ENCODE results near the gene FAT1.

FAT1 gene

DNA sequence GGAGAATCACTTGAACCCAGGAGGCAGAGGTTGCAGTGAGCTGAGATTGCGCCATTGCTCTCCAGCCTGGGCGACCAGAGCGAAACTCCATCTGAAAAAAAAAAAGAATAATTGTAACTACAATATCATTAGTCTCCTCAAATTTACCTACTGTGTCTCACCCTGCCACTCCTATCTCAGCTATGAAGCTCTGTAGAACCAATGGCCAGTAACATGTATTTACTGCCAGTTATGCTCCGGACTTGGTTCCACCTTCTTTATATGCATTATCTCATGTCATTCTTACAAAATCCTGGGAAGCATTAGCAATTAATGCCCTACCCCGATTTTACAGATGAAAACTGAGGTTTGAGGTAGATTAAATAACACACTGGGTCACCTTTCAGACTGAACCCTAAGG is 7.0 kb upstream of the FAT1 start:
- Histone ChIP-seq H3K23ac (ENCODE audit: low read length) (no peak overlapping the region), H3K4ac (ENCODE audit: low read depth, low read length) (no peak overlapping the region), H2AFZ (ENCODE audit: insufficient read depth, low read length, poor library complexity) (no peak overlapping the region), H3K14ac (ENCODE audit: low read length) (no peak overlapping the region), H3K27me3 (ENCODE audit: insufficient read depth, low read length) (no peaks in the 10 kb centered on the region), H2AK5ac (ENCODE audit: low read length) (no peak overlapping the region), H3K9me3 (ENCODE audit: insufficient read depth, low read depth, low read length) (no peaks in the 10 kb centered on the region), H3K18ac (ENCODE audit: low read length) (no peak overlapping the region), H4K8ac (ENCODE audit: low read depth, low read length) (no peak overlapping the region), H3K79me2 (ENCODE audit: control insufficient read depth, insufficient read depth, low read length, poor library complexity) (peaks cover 5% of the 10 kb centered on the region), H4K91ac (ENCODE audit: low read depth, low read length) (no peak overlapping the region), H2BK12ac (ENCODE audit: low read length) (no peak overlapping the region), H3K4me2 (ENCODE audit: low read length) (no peak overlapping the region), H3K4me3 (ENCODE audit: low read depth, low read length) (no peak overlapping the region), H2BK120ac (ENCODE audit: insufficient read depth, low read length, poor library complexity) (no peak overlapping the region), H3K27ac (ENCODE audit: low read depth, low read length) (no peak overlapping the region), H3K79me1 (ENCODE audit: low read length) (peaks cover 9% of the 10 kb centered on the region), H2BK5ac (ENCODE audit: low read depth, low read length, poor library complexity) (no peak overlapping the region), H3K36me3 (ENCODE audit: control insufficient read depth in 1 of 2, insufficient read depth in 2 of 2, low read length in 2 of 2) (no peaks in the 10 kb centered on the region), H3K9ac (ENCODE audit: low read length) (no peak overlapping the region), H4K12ac (ENCODE audit: low read depth, low read length) (no peak overlapping the region), H3K4me1 (ENCODE audit: control insufficient read depth in 1 of 2, insufficient read depth in 2 of 2, low read length in 2 of 2) (peaks cover 3 to 4% of the 10 kb centered on the region in 2 experiments)
- no peak for DNase-seq
- no CpG with 5 or more reads among the region's 5 CpGs for WGBS (ENCODE audit: extremely low coverage, insufficient coverage, insufficient read length)

- DNase-seq, result no peak
- no CpG with 5 or more reads among the region's 1 CpG for WGBS (ENCODE audit: extremely low coverage, insufficient coverage, insufficient read length)
- Histone ChIP-seq H3K23ac (ENCODE audit: low read length) (no peak overlapping the region), H2AK5ac (ENCODE audit: low read length) (no peak overlapping the region), H3K36me3 (ENCODE audit: control insufficient read depth in 1 of 2, insufficient read depth in 2 of 2, low read length in 2 of 2) (no peaks in the 10 kb centered on the region), H3K14ac (ENCODE audit: low read length) (no peak overlapping the region), H3K79me2 (ENCODE audit: control insufficient read depth, insufficient read depth, low read length, poor library complexity) (peaks cover 8% of the 10 kb centered on the region), H3K27me3 (ENCODE audit: insufficient read depth, low read length) (no peaks in the 10 kb centered on the region), H4K91ac (ENCODE audit: low read depth, low read length) (no peak overlapping the region), H3K27ac (ENCODE audit: low read depth, low read length) (no peak overlapping the region), H3K4me2 (ENCODE audit: low read length) (no peak overlapping the region), H4K8ac (ENCODE audit: low read depth, low read length) (no peak overlapping the region), H3K4me1 (ENCODE audit: control insufficient read depth in 1 of 2, insufficient read depth in 2 of 2, low read length in 2 of 2) (peaks cover 3 to 4% of the 10 kb centered on the region in 2 experiments), H2BK12ac (ENCODE audit: low read length) (no peak overlapping the region), H3K79me1 (ENCODE audit: low read length) (peaks cover 12% of the 10 kb centered on the region), H3K18ac (ENCODE audit: low read length) (no peak overlapping the region), H4K12ac (ENCODE audit: low read depth, low read length) (no peak overlapping the region), H2BK5ac (ENCODE audit: low read depth, low read length, poor library complexity) (no peak overlapping the region), H3K4me3 (ENCODE audit: low read depth, low read length) (no peak overlapping the region), H2BK120ac (ENCODE audit: insufficient read depth, low read length, poor library complexity) (no peak overlapping the region), H3K9me3 (ENCODE audit: insufficient read depth, low read depth, low read length) (no peaks in the 10 kb centered on the region), H2AFZ (ENCODE audit: insufficient read depth, low read length, poor library complexity) (no peak overlapping the region), H3K9ac (ENCODE audit: low read length) (no peak overlapping the region), H3K4ac (ENCODE audit: low read depth, low read length) (no peak overlapping the region)
Measured at GRCh38 chr4:186729856-186730255, 6.2 kb upstream of the FAT1 start.

DNA sequence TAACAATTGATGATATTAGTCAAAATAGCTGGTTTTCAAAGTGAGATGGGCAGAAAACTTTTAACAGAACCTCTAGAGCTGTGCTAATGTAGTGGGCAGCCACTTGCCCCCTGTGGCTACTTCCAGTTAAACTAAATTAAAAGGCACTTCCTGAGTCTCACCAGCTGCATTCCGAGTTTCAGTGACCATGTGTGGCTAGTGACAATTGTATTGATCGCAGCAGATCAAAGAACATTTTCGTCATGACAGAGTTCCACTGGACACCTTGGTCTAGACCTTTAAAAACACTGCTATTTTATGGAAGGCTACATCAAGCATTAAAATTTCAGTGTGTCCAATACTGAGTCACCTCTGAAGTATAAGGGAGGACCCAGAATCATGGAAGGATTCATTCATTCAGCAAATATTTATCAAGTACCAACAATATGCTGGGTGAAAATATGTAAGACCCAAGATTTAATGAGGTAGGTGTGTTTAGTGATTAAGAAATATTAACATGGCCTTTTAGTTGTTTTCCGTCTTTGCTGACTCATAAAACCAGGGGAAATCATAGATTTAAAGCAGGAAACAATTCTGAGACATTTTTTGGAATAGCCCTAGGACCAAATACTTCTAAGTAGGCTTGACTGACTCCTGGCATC is 5.1 kb upstream of the FAT1 start:
- H3K27me3 ChIP-seq (ENCODE audit: insufficient read depth, low read length), result no peaks in the 10 kb centered on the region
- H3K14ac ChIP-seq (ENCODE audit: low read length), result no peak overlapping the region
- no peaks in the 10 kb centered on the region for H3K9me3 ChIP-seq (ENCODE audit: insufficient read depth, low read depth, low read length)
- no peaks in the 10 kb centered on the region for H3K36me3 ChIP-seq (ENCODE audit: control insufficient read depth in 1 of 2, insufficient read depth in 2 of 2, low read length in 2 of 2)
- no CpG with 5 or more reads among the region's 4 CpGs for WGBS (ENCODE audit: extremely low coverage, insufficient coverage, insufficient read length)
- H3K4ac ChIP-seq (ENCODE audit: low read depth, low read length), result no peak overlapping the region
- H4K12ac ChIP-seq (ENCODE audit: low read depth, low read length), result no peak overlapping the region
- H2BK12ac ChIP-seq (ENCODE audit: low read length), result no peak overlapping the region
- no peak overlapping the region for H3K23ac ChIP-seq (ENCODE audit: low read length)
- peaks cover 3 to 4% of the 10 kb centered on the region in 2 experiments for H3K4me1 ChIP-seq (ENCODE audit: control insufficient read depth in 1 of 2, insufficient read depth in 2 of 2, low read length in 2 of 2)
- H2AK5ac ChIP-seq (ENCODE audit: low read length), result no peak overlapping the region
- peaks cover 17% of the 10 kb centered on the region for H3K79me2 ChIP-seq (ENCODE audit: control insufficient read depth, insufficient read depth, low read length, poor library complexity)
- H3K9ac ChIP-seq (ENCODE audit: low read length), result no peak overlapping the region
- no peak overlapping the region for H3K4me3 ChIP-seq (ENCODE audit: low read depth, low read length)
- no peak overlapping the region for H4K91ac ChIP-seq (ENCODE audit: low read depth, low read length)
- peaks cover 22% of the 10 kb centered on the region for H3K79me1 ChIP-seq (ENCODE audit: low read length)
- no peak overlapping the region for H3K18ac ChIP-seq (ENCODE audit: low read length)
- H4K8ac ChIP-seq (ENCODE audit: low read depth, low read length), result no peak overlapping the region
- no peak for DNase-seq
- H2BK120ac ChIP-seq (ENCODE audit: insufficient read depth, low read length, poor library complexity), result no peak overlapping the region
- H2BK5ac ChIP-seq (ENCODE audit: low read depth, low read length, poor library complexity), result no peak overlapping the region
- H3K4me2 ChIP-seq (ENCODE audit: low read length), result no peak overlapping the region
- H3K27ac ChIP-seq (ENCODE audit: low read depth, low read length), result no peak overlapping the region
- no peak overlapping the region for H2AFZ ChIP-seq (ENCODE audit: insufficient read depth, low read length, poor library complexity)

GRCh38 chr4:186727977-186728519 is 4.4 kb upstream of the FAT1 start:
- H3K79me1 ChIP-seq (ENCODE audit: low read length), result peaks cover 27% of the 10 kb centered on the region
- peaks cover 3 to 4% of the 10 kb centered on the region in 2 experiments for H3K4me1 ChIP-seq (ENCODE audit: control insufficient read depth in 1 of 2, insufficient read depth in 2 of 2, low read length in 2 of 2)
- H3K14ac ChIP-seq (ENCODE audit: low read length), result no peak overlapping the region
- H3K9me3 ChIP-seq (ENCODE audit: insufficient read depth, low read depth, low read length), result no peaks in the 10 kb centered on the region
- peaks cover 22% of the 10 kb centered on the region for H3K79me2 ChIP-seq (ENCODE audit: control insufficient read depth, insufficient read depth, low read length, poor library complexity)
- H3K27ac ChIP-seq (ENCODE audit: low read depth, low read length), result no peak overlapping the region
- H3K4me3 ChIP-seq (ENCODE audit: low read depth, low read length), result no peak overlapping the region
- H2AK5ac ChIP-seq (ENCODE audit: low read length), result no peak overlapping the region
- H3K9ac ChIP-seq (ENCODE audit: low read length), result no peak overlapping the region
- H3K27me3 ChIP-seq (ENCODE audit: insufficient read depth, low read length), result no peaks in the 10 kb centered on the region
- H4K12ac ChIP-seq (ENCODE audit: low read depth, low read length), result no peak overlapping the region
- no peak overlapping the region for H4K8ac ChIP-seq (ENCODE audit: low read depth, low read length)
- no CpG with 5 or more reads among the region's 6 CpGs for WGBS (ENCODE audit: extremely low coverage, insufficient coverage, insufficient read length)
- no peak overlapping the region for H2BK5ac ChIP-seq (ENCODE audit: low read depth, low read length, poor library complexity)
- no peak overlapping the region for H2BK120ac ChIP-seq (ENCODE audit: insufficient read depth, low read length, poor library complexity)
- H4K91ac ChIP-seq (ENCODE audit: low read depth, low read length), result no peak overlapping the region
- no peak overlapping the region for H3K4ac ChIP-seq (ENCODE audit: low read depth, low read length)
- H2BK12ac ChIP-seq (ENCODE audit: low read length), result no peak overlapping the region
- H3K23ac ChIP-seq (ENCODE audit: low read length), result no peak overlapping the region
- no peak for DNase-seq
- H3K36me3 ChIP-seq (ENCODE audit: control insufficient read depth in 1 of 2, insufficient read depth in 2 of 2, low read length in 2 of 2), result no peaks in the 10 kb centered on the region
- H3K4me2 ChIP-seq (ENCODE audit: low read length), result peak overlapping the region; percentile 99
- H2AFZ ChIP-seq (ENCODE audit: insufficient read depth, low read length, poor library complexity), result no peak overlapping the region
- no peak overlapping the region for H3K18ac ChIP-seq (ENCODE audit: low read length)
